ENCODE measurements around the gene RNF121.
A peak's percentile ranks its signal among the peaks of the same experiment; 100 is the strongest.

Gene RNF121

DNA sequence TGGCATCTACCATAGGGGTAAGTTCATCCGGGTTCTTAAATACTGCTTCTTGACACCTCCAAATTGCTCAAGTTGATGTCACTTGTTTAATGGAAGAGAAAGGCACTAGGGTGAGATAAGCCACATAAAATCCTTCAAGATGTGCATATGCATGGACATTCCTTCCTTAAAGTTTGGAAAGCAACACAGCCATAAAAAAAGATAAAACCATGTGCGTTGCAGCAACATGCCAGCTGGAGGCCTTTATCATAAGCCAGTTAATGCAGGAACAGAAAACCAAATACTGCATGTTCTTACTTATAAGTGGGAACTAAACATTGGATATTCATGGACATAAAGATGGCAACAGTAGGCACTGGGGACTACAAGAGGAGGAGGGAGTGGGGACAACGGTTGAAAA is 61.9 kb downstream of the RNF121 start:
- no peak for DNase-seq (ENCODE audit: low spot score)

DNA sequence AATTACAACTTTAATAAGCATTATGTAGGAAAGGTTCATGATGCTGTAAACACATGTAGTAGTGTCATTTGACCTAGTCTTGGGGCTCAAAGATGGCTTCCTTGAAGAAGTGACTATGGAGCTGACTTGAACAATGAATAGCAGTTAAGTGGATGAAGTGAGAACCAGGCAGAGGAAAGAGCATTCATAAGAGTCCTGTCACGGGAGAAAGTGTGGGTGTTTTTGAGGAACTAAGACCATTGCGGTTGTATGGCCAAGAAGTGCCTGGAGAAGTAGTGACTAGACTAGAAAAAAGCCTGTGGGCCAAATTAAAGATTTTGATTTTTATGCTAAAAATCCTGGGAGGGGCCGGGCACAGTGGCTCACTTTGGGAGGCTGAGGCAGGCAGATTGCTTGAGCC is 62.6 kb downstream of the RNF121 start:
- DNase-seq (ENCODE audit: low spot score) = no peak

DNA sequence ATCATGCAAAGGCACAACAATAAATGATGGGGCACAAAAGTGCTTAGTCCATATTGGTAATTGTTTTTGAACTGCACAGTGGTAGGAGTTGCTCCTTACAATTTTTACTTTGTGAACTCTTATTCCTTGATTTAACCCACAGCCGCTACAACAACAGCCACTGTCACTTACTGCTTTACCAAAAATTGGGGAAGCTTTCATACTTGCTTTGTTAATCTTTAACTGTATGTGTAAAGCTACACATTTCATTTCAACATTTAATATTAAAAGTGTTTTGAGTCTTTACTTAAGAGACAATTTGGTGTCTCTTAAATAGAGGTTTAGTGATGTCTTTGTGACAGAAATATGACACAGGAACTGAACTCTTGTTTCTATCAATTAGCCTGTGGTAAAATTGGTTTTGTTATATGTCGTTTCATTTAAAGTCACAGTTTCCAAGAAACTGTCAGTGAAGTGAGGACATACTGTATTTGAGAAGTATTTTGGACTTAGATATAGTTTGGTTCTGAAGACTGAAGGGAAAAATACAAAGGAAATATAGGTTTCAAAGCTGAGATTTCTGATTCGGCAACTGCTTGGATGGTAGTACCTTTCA is 63.4 kb downstream of the RNF121 start:
- DNase-seq (ENCODE audit: low spot score) = no peak

DNA sequence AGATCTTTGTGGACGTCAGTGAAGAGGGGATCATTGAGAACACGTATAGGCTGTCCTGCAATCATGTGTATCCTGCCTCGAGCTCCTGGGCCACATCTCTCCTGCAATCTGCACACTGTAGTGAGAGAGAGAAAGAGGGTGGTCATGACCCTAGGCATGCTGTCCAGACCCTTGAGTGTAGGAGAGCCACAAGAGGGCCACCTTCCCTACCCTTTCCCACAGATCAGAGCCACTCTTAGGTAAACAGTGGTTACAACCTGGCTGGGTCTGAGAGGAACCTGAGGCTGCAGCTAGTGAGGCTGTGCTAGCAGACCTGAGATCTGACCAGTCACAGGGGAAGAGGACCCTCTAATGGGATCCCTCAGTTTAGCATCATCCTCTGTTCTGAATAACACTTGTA is 65.9 kb downstream of the RNF121 start:
- DNase-seq (ENCODE audit: low spot score) = no peak

DNA sequence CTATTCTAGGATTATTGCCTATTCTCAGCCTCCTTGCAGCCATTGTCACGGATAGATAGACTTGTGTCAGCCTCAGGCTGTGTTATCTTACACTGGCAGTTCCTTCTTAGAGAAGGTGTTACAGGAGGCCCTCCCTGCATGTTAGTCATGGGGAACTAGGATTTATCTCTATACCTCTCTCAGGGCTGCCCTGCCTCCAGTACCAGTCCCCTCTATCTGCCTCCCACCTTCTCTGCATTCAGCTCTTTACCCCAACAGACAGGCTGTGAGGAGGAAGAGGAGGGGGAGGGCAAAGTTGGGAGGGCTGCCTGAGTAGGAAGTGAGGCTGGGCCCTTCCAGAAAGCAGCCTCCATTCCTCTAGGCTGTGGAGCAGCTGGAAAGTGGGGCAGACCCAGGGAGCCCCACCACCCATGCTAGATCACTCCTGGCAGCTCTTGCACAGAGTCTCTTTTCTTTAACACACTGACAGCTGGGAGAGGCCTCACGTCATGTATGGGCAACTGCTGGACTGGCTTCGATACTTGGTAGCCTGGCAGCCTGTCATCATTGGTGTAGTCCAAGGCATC is 67.0 kb downstream of the RNF121 start:
- no peak for DNase-seq (ENCODE audit: low spot score)

DNA sequence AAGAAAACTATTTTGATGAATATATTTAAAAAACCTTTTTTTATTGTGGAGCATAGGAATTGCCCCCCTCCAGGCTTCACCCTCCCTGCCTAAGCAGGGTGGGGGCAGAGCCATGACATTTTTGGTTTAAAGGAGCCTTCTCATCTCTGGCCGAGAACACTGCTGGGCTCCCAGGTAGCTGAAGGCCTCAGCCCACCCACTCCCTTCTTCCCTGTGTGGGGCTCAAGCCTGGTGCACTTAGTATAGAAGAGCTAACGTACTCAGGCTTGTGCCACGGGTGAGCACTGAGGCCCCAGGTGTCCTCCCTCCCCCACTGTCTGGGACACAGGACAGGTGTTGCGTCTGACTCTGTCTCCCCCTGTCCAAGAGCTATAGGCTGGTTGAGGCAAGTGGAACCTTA is 67.7 kb downstream of the RNF121 start:
- DNase-seq (ENCODE audit: low spot score) = no peak

DNA sequence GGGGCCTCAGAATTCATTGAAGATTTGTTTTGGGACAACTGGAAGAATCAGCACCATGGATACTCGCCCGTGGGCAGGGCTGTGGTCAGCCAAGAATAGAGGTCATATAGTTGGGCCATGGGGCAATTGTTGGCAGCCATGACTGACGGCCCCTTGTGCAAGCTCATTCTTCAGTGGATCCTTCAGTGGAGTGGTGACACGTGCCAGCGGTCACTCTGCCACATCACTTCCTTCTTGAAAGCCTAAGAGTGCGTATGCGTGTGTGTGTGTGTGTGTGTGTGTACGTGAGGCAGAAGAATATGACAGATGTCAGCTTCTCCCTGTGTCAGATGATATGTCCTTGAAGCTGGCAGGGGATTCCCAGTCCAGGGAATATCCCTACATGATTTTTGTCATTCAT is 68.1 kb downstream of the RNF121 start:
- no peak for DNase-seq (ENCODE audit: low spot score)

DNA sequence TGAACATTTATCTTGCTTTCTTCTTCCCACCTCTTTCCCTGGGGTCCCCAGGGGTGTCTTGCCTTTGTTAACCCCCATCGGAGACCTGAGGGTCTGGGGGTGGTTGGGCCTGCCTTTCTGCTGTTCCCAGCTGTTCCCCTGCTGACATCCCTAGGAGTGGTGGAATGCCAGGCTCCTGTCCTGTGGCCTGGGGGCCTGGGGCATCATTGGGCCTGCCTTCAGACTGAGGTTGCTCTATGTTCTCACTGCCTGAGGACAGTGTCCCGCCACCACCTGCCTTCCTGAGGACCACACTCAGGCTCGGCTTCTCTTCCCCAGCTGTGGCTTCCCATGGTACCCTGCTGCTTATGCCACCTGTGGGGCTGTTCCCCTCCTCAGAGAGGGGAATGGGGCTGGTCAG is 68.7 kb downstream of the RNF121 start:
- DNase-seq (ENCODE audit: low spot score) = no peak

DNA sequence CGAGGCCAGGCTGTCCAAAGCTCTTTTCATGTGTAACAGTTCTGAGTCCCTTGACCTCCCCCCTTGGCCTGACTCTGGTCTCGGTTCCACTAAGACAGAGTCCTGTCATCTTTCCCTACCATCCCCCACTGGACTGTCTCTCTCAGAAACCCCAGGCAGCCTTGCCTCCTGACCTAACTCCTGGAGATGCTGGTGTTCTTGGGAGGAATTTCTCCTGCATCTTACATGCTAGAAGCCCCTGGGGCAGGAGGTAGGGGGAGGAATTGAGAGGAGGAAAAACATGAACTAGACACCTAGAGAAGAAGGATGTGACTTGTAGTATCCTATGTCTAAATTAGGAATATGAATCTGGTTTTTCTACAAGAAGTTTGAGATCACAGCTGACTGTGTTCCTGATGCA is 69.2 kb downstream of the RNF121 start:
- DNase-seq (ENCODE audit: low spot score) = no peak

DNA sequence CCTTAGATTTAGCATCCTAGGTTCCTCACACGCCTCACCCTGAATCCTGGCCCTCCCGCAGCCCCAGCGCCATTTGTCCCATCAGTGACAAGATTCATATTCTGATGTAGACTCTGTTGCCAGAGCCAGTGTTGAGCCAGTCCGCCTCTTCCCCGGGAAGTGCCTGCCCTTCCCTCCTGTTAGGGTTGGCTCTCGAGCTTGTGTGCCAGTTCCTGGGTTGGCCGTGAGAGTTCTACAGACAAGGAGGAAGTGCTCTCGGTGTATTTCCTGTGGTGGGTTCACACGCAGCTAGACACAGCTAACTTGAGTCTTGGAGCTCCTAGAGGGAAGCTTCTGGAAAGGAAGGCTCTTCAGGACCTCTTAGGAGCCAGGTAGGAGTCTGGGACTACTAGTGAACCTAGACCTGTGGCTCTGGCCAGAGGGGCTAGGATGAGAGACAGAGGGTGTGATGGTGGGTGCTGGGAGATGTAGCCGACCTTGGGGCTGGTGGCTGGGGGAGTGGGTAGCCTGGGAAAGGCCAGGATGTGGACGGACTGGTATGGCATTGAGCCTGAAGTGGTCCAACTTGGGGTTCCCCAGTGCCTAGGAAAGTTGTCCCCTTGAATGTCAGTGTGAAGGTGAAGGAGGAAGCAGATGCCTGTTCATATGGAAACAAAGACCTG is 69.9 kb downstream of the RNF121 start, which contains the start of gene IL18BP:
TSS of gene IL18BP (plus strand) at position 261 of the 662 bp plus-strand sequence. CDS start 1,076 bp downstream, outside the sequence.
- DNase-seq (ENCODE audit: low spot score) = no peak

DNA sequence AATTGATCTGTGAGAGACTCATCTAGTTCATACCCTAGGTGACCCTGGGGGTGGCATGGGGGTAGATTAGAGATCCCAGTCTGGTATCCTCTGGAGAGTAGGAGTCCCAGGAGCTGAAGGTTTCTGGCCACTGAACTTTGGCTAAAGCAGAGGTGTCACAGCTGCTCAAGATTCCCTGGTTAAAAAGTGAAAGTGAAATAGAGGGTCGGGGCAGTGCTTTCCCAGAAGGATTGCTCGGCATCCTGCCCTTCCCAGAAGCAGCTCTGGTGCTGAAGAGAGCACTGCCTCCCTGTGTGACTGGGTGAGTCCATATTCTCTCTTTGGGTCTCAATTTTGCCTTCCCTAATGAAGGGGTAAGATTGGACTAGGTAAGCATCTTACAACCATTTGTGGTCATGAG is 70.5 kb downstream of the RNF121 start:
- DNase-seq (ENCODE audit: low spot score) = peak; percentile 70

DNA sequence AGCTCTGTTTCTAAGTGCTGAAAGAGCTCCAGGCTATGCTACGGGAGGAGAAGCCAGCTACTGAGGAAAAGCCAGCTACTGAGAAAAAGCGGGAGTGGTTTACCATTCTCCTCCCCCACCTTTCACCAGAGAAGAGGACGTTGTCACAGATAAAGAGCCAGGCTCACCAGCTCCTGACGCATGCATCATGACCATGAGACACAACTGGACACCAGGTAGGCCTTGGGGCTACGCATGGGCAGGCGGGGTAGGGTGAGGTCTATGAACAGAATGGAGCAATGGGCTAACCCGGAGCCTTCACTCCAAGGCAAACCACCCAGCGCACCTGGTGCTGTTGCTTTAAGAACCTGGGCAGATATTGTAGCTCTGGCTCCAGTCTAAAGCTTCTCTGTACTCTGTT is 71.0 kb downstream of the RNF121 start:
- DNase-seq (ENCODE audit: low spot score) = no peak

DNA sequence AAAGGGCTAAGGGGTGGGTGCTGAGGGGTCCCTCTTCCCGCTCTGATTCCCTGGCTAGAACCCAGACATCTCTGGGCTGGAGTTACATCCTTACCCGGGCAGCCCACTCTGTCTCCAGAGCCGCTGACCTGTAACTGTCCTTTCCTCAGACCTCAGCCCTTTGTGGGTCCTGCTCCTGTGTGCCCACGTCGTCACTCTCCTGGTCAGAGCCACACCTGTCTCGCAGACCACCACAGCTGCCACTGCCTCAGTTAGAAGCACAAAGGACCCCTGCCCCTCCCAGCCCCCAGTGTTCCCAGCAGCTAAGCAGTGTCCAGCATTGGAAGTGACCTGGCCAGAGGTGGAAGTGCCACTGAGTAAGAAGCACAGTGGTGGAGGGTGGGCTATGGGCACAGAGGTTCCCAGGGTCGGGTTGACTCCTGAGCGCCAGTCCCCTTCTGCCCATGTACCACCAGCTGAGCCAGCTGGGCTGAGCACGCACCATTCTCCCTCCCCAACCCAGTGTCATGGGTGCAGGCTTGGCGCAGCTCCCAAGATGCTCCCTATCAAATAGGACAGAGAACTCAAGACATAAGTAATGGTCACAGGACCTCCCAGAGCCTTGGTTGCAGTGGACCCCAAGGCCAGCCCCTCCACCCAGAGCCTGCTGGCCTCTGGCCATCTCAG is 71.5 kb downstream of the RNF121 start:
- DNase-seq (ENCODE audit: low spot score) = no peak

DNA sequence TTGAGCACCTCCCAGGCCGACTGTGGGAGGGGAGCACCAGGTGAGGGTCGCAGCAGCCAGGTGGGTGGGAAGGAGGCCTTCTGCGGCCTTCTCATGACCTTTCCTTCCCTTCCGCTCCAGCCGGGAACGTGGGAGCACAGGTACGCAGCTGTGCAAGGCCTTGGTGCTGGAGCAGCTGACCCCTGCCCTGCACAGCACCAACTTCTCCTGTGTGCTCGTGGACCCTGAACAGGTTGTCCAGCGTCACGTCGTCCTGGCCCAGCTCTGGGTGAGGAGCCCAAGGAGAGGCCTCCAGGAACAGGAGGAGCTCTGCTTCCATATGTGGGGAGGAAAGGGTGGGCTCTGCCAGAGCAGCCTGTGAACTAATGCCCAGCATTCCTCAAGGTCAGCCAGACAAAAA is 72.4 kb downstream of the RNF121 start:
- DNase-seq (ENCODE audit: low spot score) = no peak

DNA sequence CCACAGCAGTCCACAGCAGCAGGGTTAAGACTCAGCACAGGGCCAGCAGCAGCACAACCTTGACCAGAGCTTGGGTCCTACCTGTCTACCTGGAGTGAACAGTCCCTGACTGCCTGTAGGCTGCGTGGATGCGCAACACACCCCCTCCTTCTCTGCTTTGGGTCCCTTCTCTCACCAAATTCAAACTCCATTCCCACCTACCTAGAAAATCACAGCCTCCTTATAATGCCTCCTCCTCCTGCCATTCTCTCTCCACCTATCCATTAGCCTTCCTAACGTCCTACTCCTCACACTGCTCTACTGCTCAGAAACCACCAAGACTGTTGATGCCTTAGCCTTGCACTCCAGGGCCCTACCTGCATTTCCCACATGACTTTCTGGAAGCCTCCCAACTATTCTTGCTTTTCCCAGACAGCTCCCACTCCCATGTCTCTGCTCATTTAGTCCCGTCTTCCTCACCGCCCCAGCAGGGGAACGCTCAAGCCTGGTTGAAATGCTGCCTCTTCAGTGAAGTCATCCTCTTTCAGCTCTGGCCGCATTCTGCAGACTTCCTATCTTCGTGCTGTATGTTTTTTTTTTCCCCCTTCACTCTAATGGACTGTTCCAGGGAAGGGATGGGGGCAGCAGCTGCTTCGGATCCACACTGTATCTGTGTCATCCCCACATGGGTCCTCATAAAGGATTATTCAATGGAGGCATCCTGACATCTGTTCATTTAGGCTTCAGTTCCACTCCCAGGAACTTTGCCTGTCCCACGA is 73.2 kb downstream of the RNF121 start:
- no peak for DNase-seq (ENCODE audit: low spot score)

DNA sequence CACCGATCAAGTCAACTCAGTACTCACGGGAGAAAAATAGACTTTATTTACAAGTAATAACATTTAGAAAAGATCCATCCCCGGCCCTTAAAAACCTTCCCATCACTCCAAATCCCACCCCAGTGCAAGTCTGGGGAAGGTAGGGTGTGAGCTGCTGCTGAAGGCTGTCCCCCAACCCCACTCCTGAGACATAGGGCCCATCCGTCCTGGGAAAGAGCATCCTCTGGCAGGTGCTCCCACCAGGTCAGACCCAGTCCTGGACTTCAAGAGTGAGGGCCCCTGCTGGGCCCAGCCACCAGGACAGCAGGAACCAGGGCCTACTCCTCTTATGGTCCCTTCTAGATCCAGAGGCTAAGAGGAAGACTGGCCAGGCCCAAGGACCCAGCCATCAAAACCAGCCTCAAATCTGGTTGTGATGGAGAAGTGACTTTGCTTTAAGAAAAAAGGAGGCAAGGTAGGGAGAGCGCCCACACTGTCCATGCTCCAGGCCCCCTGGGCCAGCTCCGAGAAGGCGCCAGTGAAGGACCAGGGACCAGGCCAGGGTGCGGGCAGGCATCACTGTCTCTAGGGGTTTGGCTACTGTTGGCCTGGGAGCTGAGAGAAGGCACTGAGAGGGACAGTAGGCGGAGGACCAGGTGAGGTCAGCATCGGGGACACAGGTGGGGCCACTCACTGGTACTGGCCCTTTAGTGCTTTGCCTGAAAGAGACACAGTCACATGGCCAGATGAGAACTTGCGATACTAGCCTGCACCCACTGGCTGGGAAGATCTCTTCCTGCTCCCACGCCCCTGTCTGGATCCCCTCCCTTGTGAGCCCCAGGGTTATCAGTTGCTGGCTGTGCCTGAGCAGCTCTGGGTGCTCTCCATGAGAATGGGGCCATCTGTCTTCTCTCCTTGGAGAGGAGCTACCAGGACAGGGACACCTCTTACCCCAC is 74.3 kb downstream of the RNF121 start:
- no peak for DNase-seq (ENCODE audit: low spot score)

DNA sequence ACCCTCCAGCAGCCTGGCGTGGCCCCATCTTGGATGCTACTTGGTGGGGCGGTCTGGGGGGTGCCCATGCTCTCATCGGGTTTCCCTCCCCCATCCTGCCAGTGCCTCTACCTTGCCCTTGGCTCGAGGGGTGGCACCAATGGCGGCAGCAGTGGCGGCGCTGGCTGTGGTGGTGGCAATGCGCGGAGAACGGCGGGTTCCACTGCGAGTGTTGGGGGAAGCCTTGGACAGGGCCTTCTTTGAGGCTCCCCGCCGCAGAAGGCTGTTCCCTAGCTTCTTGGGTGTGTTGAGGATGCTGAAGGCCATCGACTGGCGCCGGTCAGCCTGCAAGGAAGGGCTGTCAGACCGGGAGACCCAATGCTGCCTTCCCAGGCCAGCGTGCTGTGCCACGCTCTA is 74.9 kb downstream of the RNF121 start:
- DNase-seq (ENCODE audit: low spot score) = no peak

DNA sequence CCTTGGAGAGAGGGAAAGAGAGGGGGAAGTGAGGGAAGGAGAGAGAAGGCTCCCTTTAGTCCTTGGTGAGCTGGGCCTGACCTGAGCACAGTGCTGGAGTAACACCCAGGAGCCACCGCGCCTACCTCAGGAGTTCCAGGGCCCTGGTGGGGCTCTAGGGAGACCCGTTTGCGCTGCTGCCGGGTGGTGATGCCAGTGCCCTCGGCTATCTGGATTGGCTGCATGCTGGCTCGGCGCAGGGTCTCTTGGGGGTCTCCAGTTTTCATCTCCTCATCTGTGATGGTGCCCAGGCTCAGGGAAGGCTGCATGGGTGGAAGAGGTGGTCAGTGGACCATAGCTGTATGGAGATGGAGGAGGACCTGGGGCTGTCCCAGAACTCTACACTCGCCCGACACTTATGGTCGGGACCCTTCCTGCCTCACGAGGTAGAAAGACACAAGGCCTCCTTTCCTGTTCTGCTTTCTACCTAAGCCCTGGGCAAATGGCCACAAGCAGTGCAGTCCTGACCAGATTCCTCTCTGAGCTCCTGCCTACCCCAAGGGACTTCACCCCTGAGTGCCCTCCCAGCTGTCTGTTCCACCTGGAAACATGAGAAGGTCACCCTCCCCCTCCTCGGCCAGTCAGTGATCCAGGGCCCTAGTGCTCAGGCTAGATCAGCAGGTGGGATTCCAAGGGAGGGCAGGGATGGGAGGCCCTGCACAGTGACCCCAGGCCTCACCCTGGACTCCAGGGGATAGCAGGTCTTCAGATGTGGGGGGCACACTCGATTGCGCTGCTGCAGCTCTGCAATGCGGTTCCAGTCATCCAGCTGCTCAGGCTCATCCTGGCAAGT is 75.9 kb downstream of the RNF121 start:
- DNase-seq (ENCODE audit: low spot score) = no peak

DNA sequence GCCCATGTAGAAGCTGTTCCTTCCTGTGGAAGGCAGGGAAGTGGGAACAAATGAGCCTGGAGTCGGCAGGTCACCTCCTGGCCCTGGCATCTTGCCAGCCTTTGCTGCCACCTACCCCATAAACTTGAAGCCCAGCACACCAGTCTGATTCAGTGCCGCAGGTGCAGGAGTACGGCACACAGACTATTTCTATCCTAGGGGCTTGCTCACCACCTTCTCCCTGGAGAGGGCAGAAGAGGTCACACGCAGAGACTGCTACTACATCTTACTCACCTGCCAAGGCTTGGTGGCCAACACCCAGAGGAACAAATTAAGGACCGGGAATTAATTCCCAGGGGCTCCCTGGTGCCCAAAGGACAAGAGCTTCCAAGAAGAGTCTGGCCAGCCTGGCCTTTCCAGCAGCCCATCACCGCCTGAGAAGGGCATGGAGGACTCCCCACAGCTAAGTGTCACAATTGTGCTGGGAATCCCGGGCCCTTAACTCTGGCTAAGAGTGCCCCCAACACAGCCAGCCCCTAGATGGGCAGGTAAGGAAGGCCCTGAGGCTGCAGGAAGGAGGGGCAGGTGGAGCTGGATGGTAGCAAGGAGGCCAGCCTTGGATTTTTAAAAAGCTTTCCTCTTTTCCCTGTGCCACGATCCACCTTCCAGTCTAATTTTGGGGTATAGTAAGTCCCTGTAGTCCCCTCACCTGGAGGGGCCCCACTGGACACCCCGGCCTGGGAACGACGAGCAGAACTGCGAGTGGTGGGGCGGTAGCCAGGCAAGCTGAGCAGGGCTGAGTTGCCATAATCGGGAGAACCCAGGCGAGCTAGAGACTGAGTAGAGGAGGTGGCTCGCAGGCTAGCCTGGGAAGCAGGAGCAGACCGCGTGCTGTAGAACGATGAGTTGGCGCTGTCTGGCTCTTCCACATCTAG is 76.8 kb downstream of the RNF121 start:
- DNase-seq (ENCODE audit: low spot score) = no peak
